Measurements from ENCODE around the gene RREB1. TPM values are rescaled to one million over a fixed set of nuclear protein-coding genes. Genes with fewer than 3 reads are reported as not detected.

RREB1 gene
- total RNA-seq, 1 experiment from 2014 or later: 38.4 TPM

GRCh38 chr6:7203939-7204338 is 96.2 kb downstream of the RREB1 start:
- Mint-ChIP-seq H3K36me3 (ENCODE audit: insufficient read depth, unreplicated experiment) (peaks cover 5% of the 10 kb centered on the region), H3K4me1 (ENCODE audit: low read depth, unreplicated experiment) (peaks cover 18% of the 10 kb centered on the region), H3K27ac (ENCODE audit: unreplicated experiment) (no peak overlapping the region), H3K9me3 (ENCODE audit: low read depth, unreplicated experiment) (no peaks in the 10 kb centered on the region), H3K27me3 (ENCODE audit: unreplicated experiment) (no peaks in the 10 kb centered on the region), H3K4me3 (ENCODE audit: low read depth, unreplicated experiment) (no peak overlapping the region)
- intact Hi-C loops (cut with micrococcal nuclease; ENCODE audit: unreplicated experiment): no loop called here
- TF ChIP-seq, protein P1, sequence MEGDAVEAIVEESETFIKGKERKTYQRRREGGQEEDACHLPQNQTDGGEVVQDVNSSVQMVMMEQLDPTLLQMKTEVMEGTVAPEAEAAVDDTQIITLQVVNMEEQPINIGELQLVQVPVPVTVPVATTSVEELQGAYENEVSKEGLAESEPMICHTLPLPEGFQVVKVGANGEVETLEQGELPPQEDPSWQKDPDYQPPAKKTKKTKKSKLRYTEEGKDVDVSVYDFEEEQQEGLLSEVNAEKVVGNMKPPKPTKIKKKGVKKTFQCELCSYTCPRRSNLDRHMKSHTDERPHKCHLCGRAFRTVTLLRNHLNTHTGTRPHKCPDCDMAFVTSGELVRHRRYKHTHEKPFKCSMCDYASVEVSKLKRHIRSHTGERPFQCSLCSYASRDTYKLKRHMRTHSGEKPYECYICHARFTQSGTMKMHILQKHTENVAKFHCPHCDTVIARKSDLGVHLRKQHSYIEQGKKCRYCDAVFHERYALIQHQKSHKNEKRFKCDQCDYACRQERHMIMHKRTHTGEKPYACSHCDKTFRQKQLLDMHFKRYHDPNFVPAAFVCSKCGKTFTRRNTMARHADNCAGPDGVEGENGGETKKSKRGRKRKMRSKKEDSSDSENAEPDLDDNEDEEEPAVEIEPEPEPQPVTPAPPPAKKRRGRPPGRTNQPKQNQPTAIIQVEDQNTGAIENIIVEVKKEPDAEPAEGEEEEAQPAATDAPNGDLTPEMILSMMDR (IDR thresholded peaks at IDR 0.05; ENCODE audit: unreplicated experiment): no peak
- CTCF ChIA-PET: no interaction called here
- DNase-seq: no peak
- BruUV-seq (replicated peaks): no TSS peak

GRCh38 chr6:7204726-7205125 is 97.0 kb downstream of the RREB1 start:
- Mint-ChIP-seq H3K36me3 (ENCODE audit: insufficient read depth, unreplicated experiment) (no peaks in the 10 kb centered on the region), H3K27ac (ENCODE audit: unreplicated experiment) (no peak overlapping the region), H3K9me3 (ENCODE audit: low read depth, unreplicated experiment) (no peaks in the 10 kb centered on the region), H3K4me3 (ENCODE audit: low read depth, unreplicated experiment) (no peak overlapping the region), H3K27me3 (ENCODE audit: unreplicated experiment) (no peaks in the 10 kb centered on the region), H3K4me1 (ENCODE audit: low read depth, unreplicated experiment) (peaks cover 18% of the 10 kb centered on the region)
- CTCF ChIA-PET: no interaction called here
- intact Hi-C loops (cut with micrococcal nuclease; ENCODE audit: unreplicated experiment): no loop called here
- TF ChIP-seq, protein P1 (IDR thresholded peaks at IDR 0.05; ENCODE audit: unreplicated experiment): no peak
- no TSS peak for BruUV-seq (replicated peaks)
- DNase-seq: no peak

DNA sequence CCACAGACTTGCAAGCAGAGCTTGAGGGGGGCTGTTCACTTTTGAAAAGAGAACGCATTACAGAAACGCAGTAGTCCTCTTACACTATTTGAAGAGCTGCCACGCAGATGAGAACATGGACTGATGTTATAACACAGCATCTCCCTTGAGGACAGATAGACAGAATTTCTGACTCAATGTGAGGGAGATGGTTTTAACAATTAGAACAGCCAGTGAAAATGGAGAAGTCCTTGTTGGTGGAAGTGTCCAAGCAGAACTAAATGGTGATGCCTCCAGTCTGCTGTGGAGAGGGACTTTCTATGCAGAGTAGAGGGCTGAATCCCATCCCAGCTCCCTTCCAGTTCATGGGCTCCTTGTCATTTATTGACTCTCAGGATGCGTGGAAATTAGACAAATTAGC is 100.0 kb downstream of the RREB1 start:
- DNase-seq: no peak
- Mint-ChIP-seq H3K27me3 (ENCODE audit: unreplicated experiment) (no peaks in the 10 kb centered on the region), H3K4me1 (ENCODE audit: low read depth, unreplicated experiment) (no peaks in the 10 kb centered on the region), H3K4me3 (ENCODE audit: low read depth, unreplicated experiment) (no peak overlapping the region), H3K36me3 (ENCODE audit: insufficient read depth, unreplicated experiment) (peaks cover under 1% of the 10 kb centered on the region), H3K9me3 (ENCODE audit: low read depth, unreplicated experiment) (no peaks in the 10 kb centered on the region), H3K27ac (ENCODE audit: unreplicated experiment) (no peak overlapping the region)
- no TSS peak for BruUV-seq (replicated peaks)
- CTCF ChIA-PET: interaction anchor here (0.6 kb wide), 1 partner anchor 380 kb away, joined by 3 read pairs; no protein-coding TSS in a partner anchor
- TF ChIP-seq, protein P1 (IDR thresholded peaks at IDR 0.05; ENCODE audit: unreplicated experiment): no peak
- intact Hi-C loops (cut with micrococcal nuclease; ENCODE audit: unreplicated experiment): no loop called here

DNA sequence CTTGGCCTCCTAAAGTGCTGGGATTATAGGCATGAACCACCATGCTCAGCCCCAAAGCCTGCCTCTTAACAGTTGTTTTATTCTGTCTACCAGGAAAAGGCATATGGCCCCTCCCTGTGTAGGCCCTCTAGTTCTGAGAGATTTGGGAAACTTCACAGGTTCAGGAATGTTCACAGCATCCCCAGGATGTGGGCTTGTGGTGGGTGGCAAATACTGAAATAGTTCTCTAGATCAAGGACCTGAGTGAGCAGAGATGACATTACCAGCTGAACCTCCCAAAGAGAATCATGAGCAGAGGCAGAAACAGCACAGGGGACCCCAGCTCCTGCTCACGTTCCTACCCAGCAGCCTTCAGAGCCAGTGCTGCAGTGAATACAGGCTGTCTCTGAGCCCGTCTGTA is 105.7 kb downstream of the RREB1 start:
- no peak for DNase-seq
- CTCF ChIA-PET: no interaction called here
- no peaks in the 10 kb centered on the region for H3K27me3 Mint-ChIP-seq (ENCODE audit: unreplicated experiment)
- H3K4me1 Mint-ChIP-seq (ENCODE audit: low read depth, unreplicated experiment): peaks cover 18% of the 10 kb centered on the region
- TF ChIP-seq, protein P1 (IDR thresholded peaks at IDR 0.05; ENCODE audit: unreplicated experiment): no peak
- no peaks in the 10 kb centered on the region for H3K9me3 Mint-ChIP-seq (ENCODE audit: low read depth, unreplicated experiment)
- H3K36me3 Mint-ChIP-seq (ENCODE audit: insufficient read depth, unreplicated experiment): peaks cover 31% of the 10 kb centered on the region
- BruUV-seq (replicated peaks): no TSS peak
- no peak overlapping the region for H3K27ac Mint-ChIP-seq (ENCODE audit: unreplicated experiment)
- no peak overlapping the region for H3K4me3 Mint-ChIP-seq (ENCODE audit: low read depth, unreplicated experiment)
- intact Hi-C loops (cut with micrococcal nuclease; ENCODE audit: unreplicated experiment): no loop called here

All from Calu3 (cell line).